Measurements from ENCODE around the gene ATXN10.
A peak's percentile ranks its signal among the peaks of the same experiment; 100 is the strongest.

The ATXN10 gene

GRCh38 chr22:45756558-45756957 is 84.9 kb downstream of the ATXN10 start:
- no peak for TF ChIP-seq CTCF (conservative IDR thresholded peaks at IDR 0.05; ENCODE audit: low read depth, low read length)
- no peak overlapping the region for H3K4me3 ChIP-seq (ENCODE audit: low read depth, low read length)
- DNase-seq (ENCODE audit: low read depth), result no peak

- no peak for TF ChIP-seq CTCF (conservative IDR thresholded peaks at IDR 0.05; ENCODE audit: low read depth, low read length)
- no peak for DNase-seq (ENCODE audit: low read depth)
- no peak overlapping the region for H3K4me3 ChIP-seq (ENCODE audit: low read depth, low read length)
Observed at GRCh38 chr22:45757068-45757467, 85.4 kb downstream of the ATXN10 start.

GRCh38 chr22:45757936-45758335 is 86.3 kb downstream of the ATXN10 start:
- TF ChIP-seq CTCF (conservative IDR thresholded peaks at IDR 0.05; ENCODE audit: low read depth, low read length), result no peak
- H3K4me3 ChIP-seq (ENCODE audit: low read depth, low read length), result no peak overlapping the region
- DNase-seq (ENCODE audit: low read depth), result no peak

GRCh38 chr22:45758603-45759002 is 87.0 kb downstream of the ATXN10 start:
- no peak for TF ChIP-seq CTCF (conservative IDR thresholded peaks at IDR 0.05; ENCODE audit: low read depth, low read length)
- H3K4me3 ChIP-seq (ENCODE audit: low read depth, low read length), result no peak overlapping the region
- no peak for DNase-seq (ENCODE audit: low read depth)

GRCh38 chr22:45760682-45761081 is 89.0 kb downstream of the ATXN10 start:
- DNase-seq (ENCODE audit: low read depth), result no peak
- no peak overlapping the region for H3K4me3 ChIP-seq (ENCODE audit: low read depth, low read length)
- no peak for TF ChIP-seq CTCF (conservative IDR thresholded peaks at IDR 0.05; ENCODE audit: low read depth, low read length)

GRCh38 chr22:45762545-45763235 is 91.1 kb downstream of the ATXN10 start:
- no peak overlapping the region for H3K4me3 ChIP-seq (ENCODE audit: low read depth, low read length)
- no peak for TF ChIP-seq CTCF (conservative IDR thresholded peaks at IDR 0.05; ENCODE audit: low read depth, low read length)
- DNase-seq (ENCODE audit: low read depth), result peak; percentile 28

- TF ChIP-seq CTCF (conservative IDR thresholded peaks at IDR 0.05; ENCODE audit: low read depth, low read length), result no peak
- no peak for DNase-seq (ENCODE audit: low read depth)
Observed at GRCh38 chr22:45763236-45763624, 91.6 kb downstream of the ATXN10 start.

More at GRCh38 chr22:45763236-45763624, 91.6 kb downstream of the ATXN10 start:
- H3K4me3 ChIP-seq (ENCODE audit: low read depth, low read length), result no peak overlapping the region
